COR-L47 (cell line): ENCODE data around the gene COQ8B.
"Not testable (repeated sequence)": the region's sequence is repeated elsewhere in the genome, so short reads cannot be mapped to it uniquely, and the experiment has no call there.

Experiments used
- DNase-seq: peaks from one replicate; lab custom pipeline; 2025; lab: John Stamatoyannopoulos, UW

COQ8B gene

GRCh38 chr19:40668991-40669614, 47.6 kb downstream of the COQ8B start:
- DNase-seq: no peak

GRCh38 chr19:40667602-40668001, 49.1 kb downstream of the COQ8B start:
- no peak for DNase-seq

- DNase-seq: no peak
These were observed 49.8 kb downstream of the COQ8B start for GRCh38 chr19:40666803-40667438.

GRCh38 chr19:40663695-40664692, 52.7 kb downstream of the COQ8B start:
- DNase-seq: no peak

GRCh38 chr19:40662925-40663694, 53.6 kb downstream of the COQ8B start:
- DNase-seq: peak; percentile 74

- no peak for DNase-seq
These were observed 55.1 kb downstream of the COQ8B start for GRCh38 chr19:40661616-40662015.

- no peak for DNase-seq
These were observed 57.1 kb downstream of the COQ8B start for GRCh38 chr19:40659566-40659965.

GRCh38 chr19:40659116-40659515, 57.6 kb downstream of the COQ8B start:
- no peak for DNase-seq

GRCh38 chr19:40658031-40658430, 58.7 kb downstream of the COQ8B start:
- no peak for DNase-seq

GRCh38 chr19:40655684-40656083, 61.0 kb downstream of the COQ8B start:
- not testable (repeated sequence) for DNase-seq

GRCh38 chr19:40652303-40652702, 64.4 kb downstream of the COQ8B start:
- DNase-seq: not testable (repeated sequence)

GRCh38 chr19:40650749-40651305, 65.9 kb downstream of the COQ8B start:
- no peak for DNase-seq

GRCh38 chr19:40649903-40650675, 66.6 kb downstream of the COQ8B start:
- DNase-seq: not testable (repeated sequence)

- no peak for DNase-seq
These were observed 69.9 kb downstream of the COQ8B start for GRCh38 chr19:40646743-40647254.

- no peak for DNase-seq
These were observed 73.9 kb downstream of the COQ8B start for GRCh38 chr19:40642757-40643305.

GRCh38 chr19:40642051-40642706, 74.5 kb downstream of the COQ8B start:
- DNase-seq: no peak
